Fibroblast of skin of right biceps (primary cell): Measurements from ENCODE around the gene GNA15.

Experiments used
- DNase-seq: peaks from one replicate; pipeline ENCODE4 v3.0.0-alpha.2; 2013

The GNA15 gene

GRCh38 chr19:3122512-3122870 lies 13.3 kb upstream of the GNA15 start:
- no peak for DNase-seq

GRCh38 chr19:3123088-3123721 lies 12.6 kb upstream of the GNA15 start:
- DNase-seq = no peak

GRCh38 chr19:3123956-3124355 lies 11.9 kb upstream of the GNA15 start:
- no peak for DNase-seq

GRCh38 chr19:3124630-3125029 lies 11.2 kb upstream of the GNA15 start:
- DNase-seq = no peak

- DNase-seq = peak; percentile 24
These were observed 9.8 kb upstream of the GNA15 start for GRCh38 chr19:3125900-3126524.

GRCh38 chr19:3129112-3129511 lies 6.7 kb upstream of the GNA15 start:
- DNase-seq = peak; percentile 56

- DNase-seq = no peak
These were observed 4.7 kb upstream of the GNA15 start for GRCh38 chr19:3131168-3131567.

- DNase-seq = peak; percentile 51
These were observed 2.7 kb upstream of the GNA15 start for GRCh38 chr19:3132971-3133792.

- no peak for DNase-seq
These were observed 2.1 kb upstream of the GNA15 start for GRCh38 chr19:3133793-3134116.

GRCh38 chr19:3136684-3137055 lies 837 bp downstream of the GNA15 start:
- no peak for DNase-seq

- no peak for DNase-seq
These were observed 1.3 kb downstream of the GNA15 start for GRCh38 chr19:3137119-3137518.

GRCh38 chr19:3138268-3138667 lies 2.4 kb downstream of the GNA15 start:
- no peak for DNase-seq

GRCh38 chr19:3140667-3141038 lies 4.8 kb downstream of the GNA15 start:
- no peak for DNase-seq

GRCh38 chr19:3142292-3142670 lies 6.4 kb downstream of the GNA15 start:
- peak; percentile 92 for DNase-seq

GRCh38 chr19:3142781-3143337 lies 7.0 kb downstream of the GNA15 start:
- no peak for DNase-seq

GRCh38 chr19:3145909-3146676 lies 10.3 kb downstream of the GNA15 start:
- no peak for DNase-seq

GRCh38 chr19:3146677-3147100 lies 10.9 kb downstream of the GNA15 start:
- no peak for DNase-seq

GRCh38 chr19:3148503-3148902 lies 12.7 kb downstream of the GNA15 start:
- no peak for DNase-seq

GRCh38 chr19:3149089-3149488 lies 13.3 kb downstream of the GNA15 start:
- no peak for DNase-seq

- DNase-seq = no peak
These were observed 14.0 kb downstream of the GNA15 start for GRCh38 chr19:3149526-3150505.

- no peak for DNase-seq
These were observed 15.0 kb downstream of the GNA15 start for GRCh38 chr19:3150739-3151329.
